SK-N-SH treated with all-trans-retinoic acid at 6 μM for 48 hours (cell line): ENCODE results near the gene STYXL1.

Experiments
- ATAC-seq: fragments of 200-7000 bp; cut with Tn5 transposase; 3 replicates; pipeline ENCODE4 v1.9.1; 2020; ENCODE audit warnings: mild to moderate bottlenecking, moderate library complexity
- ARNTL ChIP-seq: fragments of 450-650 bp; formaldehyde crosslinking; IDR thresholded peaks from 2 replicates; pipeline ENCODE4 v1.5.0; 2020; ENCODE audit warnings: low read depth, mild to moderate bottlenecking, moderate library complexity, borderline replicate concordance
- BACH2 ChIP-seq: fragments of 250-450 bp; sonication (Bioruptor Pico); IDR thresholded peaks from 2 replicates; pipeline ENCODE4 v1.9.0; 2021; ENCODE audit warnings: mild to moderate bottlenecking, borderline replicate concordance
- CREB5 ChIP-seq: fragments of 250-450 bp; sonication (Bioruptor Pico); IDR thresholded peaks from 2 replicates; pipeline ENCODE4 v1.5.1; 2020; ENCODE audit warnings: low read depth, mild to moderate bottlenecking, moderate library complexity
- CSDC2 ChIP-seq: fragments of 250-450 bp; sonication (Bioruptor Pico); IDR thresholded peaks from 2 replicates; pipeline ENCODE4 v1.5.0; 2020; ENCODE audit warnings: mild to moderate bottlenecking, moderate library complexity
- ESRRG ChIP-seq: fragments of 250-450 bp; sonication (Bioruptor Pico); IDR thresholded peaks from 2 replicates; pipeline ENCODE4 v1.6.1; 2021; ENCODE audit warnings: mild to moderate bottlenecking
- GLIS3 ChIP-seq: fragments of 250-450 bp; sonication (Bioruptor Pico); IDR thresholded peaks from 2 replicates; pipeline ENCODE4 v1.5.0; 2020; ENCODE audit warnings: mild to moderate bottlenecking, moderate library complexity
- ISL1 ChIP-seq: fragments of 250-450 bp; sonication (Bioruptor Pico); IDR thresholded peaks from 2 replicates; pipeline ENCODE4 v2.1.2; 2022; ENCODE audit warnings: mild to moderate bottlenecking, moderate library complexity
- OSR1 ChIP-seq: fragments of 250-450 bp; sonication (Bioruptor Pico); IDR thresholded peaks from 2 replicates; pipeline ENCODE4 v1.8.0; 2022; ENCODE audit warnings: moderate library complexity, mild to moderate bottlenecking, inconsistent platforms
- PATZ1 ChIP-seq: fragments of 250-450 bp; sonication (Bioruptor Pico); IDR thresholded peaks from 2 replicates; pipeline ENCODE4 v1.8.0; 2020; ENCODE audit warnings: mild to moderate bottlenecking, moderate library complexity, borderline replicate concordance
- PPARA ChIP-seq: fragments of 250-450 bp; sonication (Bioruptor Pico); IDR thresholded peaks from 2 replicates; pipeline ENCODE4 v1.5.0; 2020; ENCODE audit warnings: mild to moderate bottlenecking, borderline replicate concordance
- RARB ChIP-seq: fragments of 250-450 bp; sonication (Bioruptor Pico); IDR thresholded peaks from 2 replicates; pipeline ENCODE4 v1.8.0; 2021; ENCODE audit warnings: mild to moderate bottlenecking, moderate library complexity
- SNAI2 ChIP-seq: fragments of 250-450 bp; sonication (Bioruptor Pico); IDR thresholded peaks from 2 replicates; pipeline ENCODE4 v1.5.0; 2020; ENCODE audit warnings: mild to moderate bottlenecking, moderate library complexity
- TCF4 ChIP-seq: fragments of 250-450 bp; sonication (Bioruptor Pico); IDR thresholded peaks from 2 replicates; pipeline ENCODE4 v1.8.0; 2021; ENCODE audit warnings: mild to moderate bottlenecking, moderate library complexity, borderline replicate concordance
- TOX ChIP-seq: fragments of 250-450 bp; sonication (Bioruptor Pico); IDR thresholded peaks from 2 replicates; pipeline ENCODE4 v1.8.0; 2021; ENCODE audit warnings: mild to moderate bottlenecking, moderate library complexity, borderline replicate concordance
- TSHZ2 ChIP-seq: fragments of 250-450 bp; sonication (Bioruptor Pico); IDR thresholded peaks from 2 replicates; pipeline ENCODE4 v1.5.0; 2020; ENCODE audit warnings: mild to moderate bottlenecking, moderate library complexity
- ZC3H10 ChIP-seq: fragments of 250-450 bp; sonication (Bioruptor Pico); IDR thresholded peaks from 2 replicates; pipeline ENCODE4 v1.5.1; 2021; ENCODE audit warnings: mild to moderate bottlenecking, moderate library complexity
- ZFP30 ChIP-seq: fragments of 450-650 bp; formaldehyde crosslinking; IDR thresholded peaks from 2 replicates; pipeline ENCODE4 v1.5.0; 2022; ENCODE audit warnings: mild to moderate bottlenecking, moderate library complexity
- ZNF70 ChIP-seq: fragments of 450-650 bp; formaldehyde crosslinking; IDR thresholded peaks from 2 replicates; pipeline ENCODE4 v1.5.0; 2020; ENCODE audit warnings: mild to moderate bottlenecking, moderate library complexity
- ZNF8 ChIP-seq: fragments of 450-650 bp; formaldehyde crosslinking; IDR thresholded peaks from 2 replicates; pipeline ENCODE4 v1.5.0; 2020; ENCODE audit warnings: mild to moderate bottlenecking, moderate library complexity
- TF ChIP-seq, protein P1 (sequence below): fragments of 250-450 bp; sonication (Bioruptor Pico); IDR thresholded peaks from 2 replicates; pipeline ENCODE4 v1.8.0; 2021; ENCODE audit warnings: low read depth, mild to moderate bottlenecking, moderate library complexity, borderline replicate concordance
- TF ChIP-seq, protein P2 (sequence below): fragments of 250-450 bp; sonication (Bioruptor Pico); IDR thresholded peaks from 2 replicates; pipeline ENCODE4 v1.5.1; 2021; ENCODE audit warnings: mild to moderate bottlenecking, moderate library complexity

STYXL1 gene

GRCh38 chr7:76071316-76072242, 23.8 kb upstream of the STYXL1 start:
- no peak for TF ChIP-seq PPARA (CRISPR knock-in tag)
- TF ChIP-seq CSDC2 (CRISPR knock-in tag): no peak
- no peak for TF ChIP-seq ISL1 (CRISPR knock-in tag)
- no peak for TF ChIP-seq ZNF70 (CRISPR knock-in tag)
- TF ChIP-seq PATZ1 (CRISPR knock-in tag): no peak
- no peak for TF ChIP-seq ZNF8 (CRISPR knock-in tag)
- no peak for TF ChIP-seq BACH2 (CRISPR knock-in tag)
- TF ChIP-seq ESRRG (CRISPR knock-in tag): no peak
- TF ChIP-seq TSHZ2 (CRISPR knock-in tag): no peak
- no peak for TF ChIP-seq GLIS3 (CRISPR knock-in tag)
- TF ChIP-seq, protein P1, sequence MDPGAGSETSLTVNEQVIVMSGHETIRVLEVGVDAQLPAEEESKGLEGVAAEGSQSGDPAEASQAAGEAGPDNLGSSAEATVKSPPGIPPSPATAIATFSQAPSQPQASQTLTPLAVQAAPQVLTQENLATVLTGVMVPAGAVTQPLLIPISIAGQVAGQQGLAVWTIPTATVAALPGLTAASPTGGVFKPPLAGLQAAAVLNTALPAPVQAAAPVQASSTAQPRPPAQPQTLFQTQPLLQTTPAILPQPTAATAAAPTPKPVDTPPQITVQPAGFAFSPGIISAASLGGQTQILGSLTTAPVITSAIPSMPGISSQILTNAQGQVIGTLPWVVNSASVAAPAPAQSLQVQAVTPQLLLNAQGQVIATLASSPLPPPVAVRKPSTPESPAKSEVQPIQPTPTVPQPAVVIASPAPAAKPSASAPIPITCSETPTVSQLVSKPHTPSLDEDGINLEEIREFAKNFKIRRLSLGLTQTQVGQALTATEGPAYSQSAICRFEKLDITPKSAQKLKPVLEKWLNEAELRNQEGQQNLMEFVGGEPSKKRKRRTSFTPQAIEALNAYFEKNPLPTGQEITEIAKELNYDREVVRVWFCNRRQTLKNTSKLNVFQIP (CRISPR knock-in tag): no peak
- TF ChIP-seq RARB (CRISPR knock-in tag): no peak
- TF ChIP-seq TOX (CRISPR knock-in tag): no peak
- TF ChIP-seq, all 23 proteins: peak for 0
- no peak for ATAC-seq

GRCh38 chr7:76069238-76069638, 21.4 kb upstream of the STYXL1 start:
- ATAC-seq: peak; percentile 91
- no peak for TF ChIP-seq TOX (CRISPR knock-in tag)
- no peak for TF ChIP-seq ZC3H10
- no peak for TF ChIP-seq ARNTL (CRISPR knock-in tag)
- TF ChIP-seq ESRRG (CRISPR knock-in tag): no peak
- no peak for TF ChIP-seq PPARA (CRISPR knock-in tag)
- TF ChIP-seq CREB5: no peak
- no peak for TF ChIP-seq ZFP30 (CRISPR knock-in tag)
- TF ChIP-seq TCF4: no peak
- no peak for TF ChIP-seq ISL1 (CRISPR knock-in tag)
- no peak for TF ChIP-seq ZNF70 (CRISPR knock-in tag)

DNA sequence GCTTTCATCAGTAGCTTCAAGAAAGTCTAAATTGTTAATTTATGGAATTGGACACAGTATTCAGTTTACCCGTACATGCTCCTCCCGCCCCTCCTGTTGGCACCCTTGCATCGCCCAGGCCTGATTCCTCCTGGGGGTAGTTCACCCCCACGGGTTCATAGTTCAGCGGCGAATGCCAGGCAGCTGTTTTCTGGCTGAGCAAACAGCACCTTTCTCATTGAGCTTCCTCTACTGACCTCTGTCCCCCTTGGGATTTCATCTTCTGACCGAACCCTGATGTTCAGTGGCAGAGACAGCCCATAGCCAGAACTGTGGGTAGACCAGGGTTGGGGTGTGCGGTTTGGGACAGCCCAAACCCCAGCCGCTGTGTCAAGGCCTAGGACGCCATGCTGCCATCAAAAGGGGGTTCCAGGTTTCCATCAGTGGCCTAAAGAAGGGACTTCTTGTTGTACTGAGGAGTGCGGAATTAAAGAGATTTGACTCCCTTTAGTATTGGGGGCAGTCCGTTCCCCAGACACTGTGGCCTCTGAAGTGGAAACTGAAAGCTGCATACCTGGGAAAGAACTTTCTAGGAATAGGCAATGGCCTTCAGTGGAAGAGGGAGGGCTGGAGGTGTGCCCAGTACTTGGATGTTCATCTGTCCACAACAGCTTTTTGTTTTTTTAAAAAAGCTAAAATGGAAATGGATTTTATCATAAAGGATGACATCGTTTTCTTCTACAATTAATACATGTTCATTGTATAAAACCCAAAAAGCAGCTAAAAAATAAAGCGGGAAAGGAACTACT, 19.1 kb upstream of the STYXL1 start:
- no peak for ATAC-seq
- no peak for TF ChIP-seq OSR1 (CRISPR knock-in tag)
- no peak for TF ChIP-seq ESRRG (CRISPR knock-in tag)
- TF ChIP-seq BACH2 (CRISPR knock-in tag): no peak
- TF ChIP-seq, protein P1 (CRISPR knock-in tag): no peak
- no peak for TF ChIP-seq RARB (CRISPR knock-in tag)
- no peak for TF ChIP-seq CREB5
- TF ChIP-seq ZFP30 (CRISPR knock-in tag): no peak
- TF ChIP-seq, protein P2, sequence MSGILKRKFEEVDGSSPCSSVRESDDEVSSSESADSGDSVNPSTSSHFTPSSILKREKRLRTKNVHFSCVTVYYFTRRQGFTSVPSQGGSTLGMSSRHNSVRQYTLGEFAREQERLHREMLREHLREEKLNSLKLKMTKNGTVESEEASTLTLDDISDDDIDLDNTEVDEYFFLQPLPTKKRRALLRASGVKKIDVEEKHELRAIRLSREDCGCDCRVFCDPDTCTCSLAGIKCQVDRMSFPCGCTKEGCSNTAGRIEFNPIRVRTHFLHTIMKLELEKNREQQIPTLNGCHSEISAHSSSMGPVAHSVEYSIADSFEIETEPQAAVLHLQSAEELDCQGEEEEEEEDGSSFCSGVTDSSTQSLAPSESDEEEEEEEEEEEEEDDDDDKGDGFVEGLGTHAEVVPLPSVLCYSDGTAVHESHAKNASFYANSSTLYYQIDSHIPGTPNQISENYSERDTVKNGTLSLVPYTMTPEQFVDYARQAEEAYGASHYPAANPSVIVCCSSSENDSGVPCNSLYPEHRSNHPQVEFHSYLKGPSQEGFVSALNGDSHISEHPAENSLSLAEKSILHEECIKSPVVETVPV (CRISPR knock-in tag): no peak
- TF ChIP-seq GLIS3 (CRISPR knock-in tag): no peak
- no peak for TF ChIP-seq SNAI2 (CRISPR knock-in tag)
- no peak for TF ChIP-seq ZNF70 (CRISPR knock-in tag)
